DMS 273 (cell line): Measurements from ENCODE around the gene MRFAP1L1.
"Not testable (repeated sequence)": the region's sequence is repeated elsewhere in the genome, so short reads cannot be mapped to it uniquely, and the experiment has no call there.

Experiments used
- DNase-seq: peaks from one replicate; lab custom pipeline; 2025; ENCODE audit not compliant: unreplicated experiment; lab: John Stamatoyannopoulos, UW

MRFAP1L1 gene

DNA sequence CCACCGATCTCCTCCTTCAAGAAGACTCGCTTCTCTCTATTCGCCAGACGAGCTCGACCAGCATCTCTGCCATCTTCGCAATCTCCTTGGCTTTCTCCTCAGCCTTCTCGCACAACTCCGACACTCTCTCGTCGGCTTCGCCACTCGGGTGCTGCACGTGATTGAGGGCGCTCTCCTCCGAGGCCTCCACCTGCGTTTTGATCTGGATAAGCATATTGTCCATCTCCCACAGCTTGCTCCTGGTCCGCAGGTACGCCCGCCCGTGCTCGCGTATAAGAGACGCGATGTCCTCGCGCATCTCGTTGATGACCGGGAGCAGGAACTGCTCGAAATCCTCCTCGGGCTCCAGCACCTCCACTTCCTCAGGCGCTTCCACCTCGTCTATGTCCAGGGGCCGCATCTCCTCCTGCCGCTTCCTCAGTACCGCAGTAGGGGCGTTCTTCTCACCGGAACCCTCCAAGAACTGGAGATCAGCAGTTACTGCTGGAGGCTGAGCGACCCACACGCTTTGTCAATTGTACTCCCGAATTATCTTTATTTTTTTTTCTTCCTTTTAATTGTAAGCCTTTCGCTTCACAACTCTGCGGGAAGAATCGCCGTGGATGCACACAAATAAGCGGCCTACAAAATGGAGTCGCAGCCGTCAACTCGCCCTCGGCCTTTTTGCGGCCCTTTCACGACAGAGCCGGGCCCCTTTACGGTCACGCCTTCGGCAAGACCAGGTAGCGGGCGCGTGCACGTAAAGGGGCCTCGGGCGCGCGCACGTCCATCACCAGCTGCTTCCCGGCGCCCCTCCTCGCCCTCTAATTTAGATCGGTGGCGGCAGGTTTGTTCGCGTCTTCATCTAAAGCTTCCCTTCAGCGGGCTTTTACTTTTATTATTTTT lies at the start of gene MRFAP1L1:
Gene MRFAP1L1, minus strand, starts transcription at position 636 of the 885 bp plus-strand sequence. Its CDS starts 236 bp downstream, at position 400.
- DNase-seq: peak; percentile 98

DNA sequence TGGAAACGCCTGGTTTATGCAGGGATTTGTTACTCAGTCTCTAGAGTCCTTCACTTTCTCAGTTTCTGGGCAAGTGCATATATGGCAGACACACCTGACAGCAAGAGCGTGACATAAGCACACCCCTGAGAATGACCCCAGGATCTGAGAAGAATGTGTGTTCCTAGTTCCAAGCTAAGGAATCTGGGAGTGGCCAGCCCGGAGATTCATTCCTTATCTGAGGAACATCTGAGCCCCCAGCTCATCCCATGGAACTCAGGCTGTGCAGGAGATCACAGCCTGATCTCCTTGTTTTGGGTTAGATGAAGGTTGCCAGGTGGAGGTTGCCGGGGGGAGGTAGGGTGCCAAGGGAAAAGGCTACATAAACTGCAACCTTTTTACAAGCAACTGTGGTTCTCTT lies 49.1 kb upstream of the MRFAP1L1 start:
- no peak for DNase-seq

DNA sequence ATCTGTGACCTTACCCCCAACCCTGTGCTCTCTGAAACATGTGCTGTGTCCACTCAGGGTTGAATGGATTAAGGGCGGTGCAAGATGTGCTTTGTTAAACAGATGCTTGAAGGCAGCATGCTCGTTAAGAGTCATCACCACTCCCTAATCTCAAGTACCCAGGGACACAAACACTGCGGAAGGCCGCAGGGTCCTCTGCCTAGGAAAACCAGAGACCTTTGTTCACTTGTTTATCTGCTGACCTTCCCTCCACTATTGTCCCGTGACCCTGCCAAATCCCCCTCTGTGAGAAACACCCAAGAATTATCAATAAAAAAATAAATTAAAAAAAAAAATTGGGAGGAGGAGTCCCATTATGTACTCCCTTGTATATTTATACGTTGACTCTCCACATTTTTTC lies 46.7 kb upstream of the MRFAP1L1 start:
- not testable (repeated sequence) for DNase-seq

DNA sequence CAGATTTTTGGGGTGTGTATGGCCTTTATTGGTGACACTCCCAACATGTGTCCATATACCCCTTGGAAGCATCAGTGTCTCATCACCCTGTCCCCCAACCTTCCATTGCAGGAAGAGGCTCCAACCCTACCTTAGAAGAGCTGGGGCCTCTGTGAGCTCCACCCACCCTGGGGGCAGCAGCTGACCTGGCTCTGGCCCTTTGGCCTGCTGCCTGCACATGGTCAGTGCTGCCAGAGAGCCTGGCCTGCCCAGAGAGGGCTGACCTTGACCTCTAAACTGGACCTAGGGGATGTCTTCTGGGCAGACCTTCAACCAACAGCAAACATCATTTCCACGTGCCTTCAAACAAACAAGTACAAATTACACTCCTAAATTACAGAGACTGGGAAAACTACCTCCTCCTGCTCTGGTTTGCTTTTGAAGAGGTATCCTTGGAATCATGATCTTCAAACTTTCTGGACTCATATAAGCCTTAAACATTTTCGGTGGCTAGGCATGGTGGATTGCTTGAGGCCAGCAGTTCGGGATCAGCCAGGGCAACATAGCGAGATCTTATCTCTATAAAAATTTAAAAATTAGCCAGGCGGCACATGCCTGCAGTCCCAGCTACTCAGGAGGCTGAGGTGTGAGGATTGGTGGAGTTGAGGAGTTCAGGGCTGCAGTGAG lies 45.6 kb upstream of the MRFAP1L1 start:
- DNase-seq: no peak

DNA sequence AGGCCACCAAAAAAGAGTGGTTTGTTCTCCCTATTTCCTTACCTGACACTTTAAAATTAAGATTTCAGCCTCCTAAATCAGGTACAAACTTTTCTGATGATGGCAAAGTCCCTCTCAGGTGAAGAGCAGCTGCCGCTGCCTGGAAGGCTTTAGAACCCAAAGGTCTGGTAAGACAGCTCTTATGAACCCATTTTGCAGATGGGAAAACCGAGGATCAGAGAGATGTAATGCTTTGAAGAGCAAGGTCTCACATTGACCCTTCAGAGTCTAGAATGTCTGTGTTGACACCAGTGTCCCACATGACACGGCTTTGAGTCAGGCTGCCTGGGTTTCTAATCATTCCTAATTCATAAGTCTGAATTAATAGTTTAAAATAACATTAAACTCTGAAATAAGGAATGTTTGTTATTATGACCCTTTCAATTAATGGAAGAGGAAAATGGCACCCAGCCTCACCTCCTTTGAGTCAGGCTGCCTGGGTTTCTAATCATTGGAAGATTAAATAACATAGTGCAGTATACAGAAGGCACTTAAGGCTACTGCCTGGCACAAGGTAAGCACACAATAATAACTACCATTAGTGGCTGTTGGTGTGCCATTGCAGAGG lies 44.9 kb upstream of the MRFAP1L1 start:
- DNase-seq: no peak

DNA sequence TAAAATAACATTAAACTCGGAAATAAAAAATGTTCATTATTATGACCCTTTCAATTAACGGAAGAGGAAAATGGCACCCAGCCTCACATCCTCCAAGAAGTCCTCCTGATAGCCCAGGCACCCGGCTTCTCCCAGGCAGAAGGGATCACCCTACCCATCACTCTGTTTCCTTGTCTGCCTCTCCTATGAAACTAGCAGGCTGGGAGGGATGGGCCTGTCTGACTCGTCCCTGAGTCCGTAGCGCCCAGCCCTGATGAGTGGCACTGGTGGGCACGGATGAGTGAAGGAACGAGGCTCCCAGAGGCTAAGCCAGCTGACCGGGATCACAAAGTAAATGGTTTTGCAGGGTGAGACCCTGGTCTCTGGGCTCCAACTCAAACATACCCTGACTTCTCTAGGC lies 44.2 kb upstream of the MRFAP1L1 start:
- no peak for DNase-seq

DNA sequence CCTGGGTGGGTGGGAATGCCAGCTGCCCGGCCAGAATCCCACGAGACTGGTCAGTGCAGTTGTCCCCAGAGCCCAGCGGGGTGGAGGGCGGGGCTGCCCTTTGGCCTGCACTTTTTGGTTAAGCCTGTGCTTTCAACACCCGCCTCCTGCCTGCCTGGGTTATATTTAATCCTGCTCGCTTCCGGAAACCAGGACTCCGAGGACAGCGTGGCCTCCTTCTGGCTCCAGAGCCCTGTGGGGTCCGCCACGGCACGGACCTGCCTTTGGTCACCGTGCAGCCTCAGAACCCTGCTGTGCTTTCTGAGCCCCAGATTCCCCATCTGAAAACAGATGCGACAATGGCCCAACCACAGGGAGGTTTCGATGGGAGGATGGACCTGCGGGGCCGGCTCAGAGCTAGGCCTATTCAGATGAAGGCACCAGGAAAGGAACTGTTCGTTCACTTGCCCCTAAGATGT lies 43.5 kb upstream of the MRFAP1L1 start:
- DNase-seq: no peak

DNA sequence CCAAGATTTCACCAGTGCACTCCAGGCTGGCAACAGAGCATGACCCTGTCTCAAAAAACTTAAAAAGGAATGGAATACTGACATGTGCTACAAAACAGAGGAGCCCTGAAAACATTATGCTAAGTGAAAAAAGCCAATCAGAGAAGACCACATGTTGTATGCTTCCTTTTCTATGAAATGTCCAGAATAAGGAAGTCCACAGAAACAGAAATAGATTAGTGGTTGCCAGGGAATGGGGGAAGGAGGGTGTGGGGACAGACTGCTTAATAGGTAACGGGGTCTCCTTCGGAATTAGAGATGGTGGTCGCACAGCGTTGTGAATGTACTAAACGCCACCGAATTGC lies 42.8 kb upstream of the MRFAP1L1 start:
- no peak for DNase-seq

DNA sequence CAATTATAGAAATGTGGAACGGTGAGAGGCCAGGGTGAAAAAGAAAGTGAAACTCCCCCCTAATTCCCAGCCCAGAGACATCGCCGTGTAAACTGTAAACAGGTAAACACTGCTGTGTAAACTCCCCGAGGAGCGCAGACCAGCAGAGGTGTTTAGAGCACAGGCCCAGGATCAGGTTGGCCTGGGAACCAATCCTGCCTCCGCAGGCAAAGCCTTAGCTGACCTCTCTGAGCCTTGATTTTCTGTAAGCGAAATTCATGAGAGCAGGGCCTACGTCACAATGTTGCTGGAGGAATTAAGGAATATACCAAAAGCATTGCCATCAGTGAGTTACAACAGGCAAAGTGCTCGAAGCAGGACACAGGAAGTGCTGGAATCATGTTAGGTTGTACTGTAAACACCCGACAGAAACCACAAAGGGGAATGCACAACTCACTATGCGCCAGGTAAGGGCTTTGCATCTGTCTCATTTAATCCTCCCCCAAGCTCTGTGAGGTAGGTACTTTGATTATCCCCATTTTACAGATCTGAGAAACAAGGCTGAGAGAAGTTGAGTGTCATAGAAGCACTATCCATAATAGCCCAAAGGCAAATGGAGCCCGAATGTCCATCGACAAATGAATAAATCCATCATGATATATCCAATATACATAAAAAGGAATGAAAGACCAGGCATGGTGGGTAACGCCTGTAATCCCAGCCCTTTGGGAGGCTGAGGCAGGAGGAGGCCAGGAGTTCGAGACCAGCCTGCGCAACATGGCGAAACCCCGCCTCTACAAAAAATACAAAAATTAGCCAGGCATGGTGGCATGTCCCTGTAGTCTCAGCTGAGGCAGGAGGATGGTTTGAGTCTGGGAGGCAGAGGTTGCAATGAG lies 42.2 kb upstream of the MRFAP1L1 start:
- no peak for DNase-seq

DNA sequence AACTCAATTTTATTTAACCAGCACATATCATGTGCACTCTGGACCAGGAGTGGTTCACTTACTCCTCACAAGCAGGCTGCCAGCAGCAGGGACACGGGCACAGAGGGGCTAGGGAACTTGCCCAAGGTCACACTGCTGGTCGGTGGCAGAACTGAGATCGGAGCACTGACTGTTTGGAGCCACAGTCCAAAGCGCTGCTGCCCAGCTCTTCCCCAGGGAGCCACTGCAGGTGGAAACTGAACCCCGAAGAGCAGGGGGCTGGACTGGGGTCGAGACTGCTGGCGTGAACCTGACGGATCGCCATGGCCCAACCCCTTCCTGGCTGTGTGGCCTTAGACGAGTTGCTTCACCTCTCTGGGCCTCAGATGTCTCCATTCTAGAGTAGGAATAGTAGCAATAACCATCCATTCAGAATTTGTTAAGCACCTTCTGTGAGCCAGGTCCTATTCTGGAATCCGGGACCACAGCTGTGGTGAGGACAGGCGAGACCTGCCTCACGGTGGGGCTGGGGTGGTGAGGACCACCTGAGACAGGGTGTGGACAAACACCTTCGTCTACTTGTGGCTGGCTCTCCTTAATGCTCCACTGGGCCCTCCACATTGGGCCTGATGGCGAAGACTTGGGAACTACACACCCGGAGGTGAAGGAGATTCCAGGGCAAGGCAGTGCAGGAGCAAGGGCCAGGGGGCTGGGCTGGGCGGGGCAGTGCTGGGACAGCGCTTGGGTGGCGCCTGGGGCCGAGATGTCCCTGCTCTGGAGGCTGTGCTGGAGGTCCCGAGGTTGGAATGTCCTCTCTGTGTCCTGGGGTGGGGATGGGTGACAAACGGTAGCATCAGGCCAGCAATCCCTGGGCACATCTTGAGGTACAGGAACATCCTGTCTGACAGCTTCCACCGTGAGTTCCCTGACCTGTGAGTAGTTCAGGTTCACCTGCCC lies 40.9 kb upstream of the MRFAP1L1 start:
- no peak for DNase-seq

DNA sequence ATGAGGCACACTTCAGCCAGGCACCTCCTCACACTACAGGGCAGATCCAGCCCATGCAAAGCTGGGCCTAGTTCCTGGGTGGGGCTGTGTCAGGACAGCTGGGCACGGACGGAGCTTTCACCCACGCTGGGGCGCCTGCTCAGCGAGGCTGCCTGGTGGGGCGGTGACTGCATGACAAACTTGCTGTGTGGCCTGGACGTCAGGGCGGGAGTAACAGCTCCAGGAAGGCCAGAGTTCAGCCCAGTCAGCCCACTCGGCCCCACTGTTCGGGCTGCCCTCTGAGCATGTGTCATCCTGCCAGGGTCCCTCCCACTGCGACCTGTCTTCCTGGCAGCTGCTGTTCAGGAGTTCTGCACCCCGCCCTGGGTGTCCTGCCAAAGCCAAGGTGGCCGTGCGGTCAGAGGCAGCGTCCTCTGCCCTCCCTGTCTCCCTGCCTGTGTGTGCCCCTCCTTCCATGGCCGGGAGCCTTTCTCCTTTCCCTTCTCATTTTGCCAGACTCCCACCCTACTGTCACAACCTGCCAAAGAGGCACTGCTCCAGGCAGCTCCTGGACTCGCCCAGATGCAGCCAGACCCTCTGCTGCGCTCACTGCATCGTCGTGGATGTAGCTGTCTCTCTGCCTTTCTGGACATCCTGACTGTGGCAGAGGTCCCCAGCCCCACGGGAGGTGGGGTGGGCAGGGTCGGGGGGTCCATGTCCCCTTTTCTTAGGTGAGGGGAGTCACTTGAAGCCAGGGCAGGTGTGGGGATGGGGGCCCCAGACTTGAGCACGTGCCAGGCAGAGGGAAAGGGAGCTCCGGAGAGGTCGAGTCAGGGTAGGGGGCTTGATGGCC lies 39.9 kb upstream of the MRFAP1L1 start:
- DNase-seq: no peak

DNA sequence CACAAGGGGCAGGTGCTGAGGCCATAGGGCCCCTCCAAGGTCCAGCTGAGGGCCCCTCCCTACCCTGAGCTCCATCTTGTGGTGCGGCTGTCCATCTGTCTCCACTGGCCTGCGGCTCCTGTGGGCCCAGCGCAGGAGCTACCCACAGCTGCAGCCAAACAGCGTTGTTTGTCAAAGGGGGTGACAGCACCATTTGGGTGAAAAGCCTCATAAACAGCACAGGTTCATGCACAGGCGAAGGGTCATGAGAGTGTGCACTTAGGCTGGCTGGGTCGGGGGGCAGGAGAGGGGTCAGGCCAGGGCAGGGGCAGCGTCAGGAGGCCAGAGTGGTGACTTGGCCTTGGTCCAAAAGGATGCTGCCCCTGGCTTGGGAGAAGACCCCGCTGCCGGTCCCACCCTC lies 38.6 kb upstream of the MRFAP1L1 start:
- DNase-seq: no peak

DNA sequence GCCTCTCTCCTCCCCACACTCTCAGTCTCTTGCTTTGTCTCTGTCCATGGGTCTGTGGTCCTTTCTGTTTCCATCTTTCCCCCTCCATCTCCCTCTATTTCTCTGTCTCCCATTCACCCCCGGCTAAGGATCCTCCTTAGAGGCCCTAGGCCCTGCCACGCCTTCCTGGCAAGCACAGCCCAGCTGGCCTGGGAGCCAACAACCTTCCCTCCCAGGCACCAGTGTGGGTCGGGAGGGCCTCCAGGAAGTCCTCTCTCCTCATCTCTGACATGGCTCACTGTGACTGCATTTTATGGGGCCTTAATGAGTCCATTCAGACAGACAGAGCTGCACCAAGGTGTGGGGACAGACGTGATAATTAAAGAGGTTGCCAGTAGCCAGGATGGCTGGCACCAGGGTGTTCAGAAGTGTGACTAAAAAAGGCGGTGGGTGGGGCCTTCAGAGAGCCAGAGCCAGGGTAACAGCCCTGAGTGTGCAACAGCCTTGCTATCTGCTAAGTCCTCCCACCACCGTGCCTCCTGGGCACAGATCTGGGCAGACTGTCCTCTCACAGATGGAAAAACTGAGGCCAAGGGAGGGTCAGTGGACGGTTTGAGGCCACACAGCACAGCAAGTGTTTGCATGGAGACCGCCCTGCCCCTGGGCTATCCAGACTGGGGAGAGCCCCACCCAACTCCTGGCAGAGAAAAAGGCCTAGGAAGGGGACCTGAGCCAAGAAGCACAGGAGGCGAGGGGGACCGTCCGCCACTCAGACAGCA lies 37.8 kb upstream of the MRFAP1L1 start:
- peak; percentile 29 for DNase-seq

DNA sequence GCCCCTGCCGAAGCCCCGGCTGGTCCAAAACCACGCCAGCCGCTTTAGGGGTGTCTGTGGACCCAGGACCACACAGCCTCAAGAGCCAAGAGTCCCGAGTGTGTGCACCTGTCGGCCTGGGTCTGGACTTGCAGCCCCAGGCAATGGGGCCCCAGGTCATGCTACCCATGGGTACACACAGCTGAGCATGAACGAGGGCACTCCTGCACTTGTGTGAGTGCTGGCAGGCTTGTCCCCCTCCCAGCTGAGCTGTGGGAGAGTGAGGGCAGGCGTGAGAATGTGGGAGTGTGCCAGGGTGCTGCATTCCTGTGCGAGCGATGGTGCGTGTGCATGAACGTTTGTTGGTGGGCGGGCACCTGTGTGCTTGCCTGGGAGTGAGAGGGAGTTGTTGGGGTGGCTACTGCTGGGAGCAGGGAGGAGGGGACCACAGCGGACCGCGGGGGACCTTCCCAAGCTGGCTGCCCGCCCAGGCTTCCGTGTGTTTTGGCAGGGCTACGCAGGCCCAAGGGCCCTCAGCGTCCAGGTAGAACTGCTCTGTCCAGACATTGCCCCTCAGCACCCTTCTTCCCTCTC lies 37.1 kb upstream of the MRFAP1L1 start:
- DNase-seq: no peak

DNA sequence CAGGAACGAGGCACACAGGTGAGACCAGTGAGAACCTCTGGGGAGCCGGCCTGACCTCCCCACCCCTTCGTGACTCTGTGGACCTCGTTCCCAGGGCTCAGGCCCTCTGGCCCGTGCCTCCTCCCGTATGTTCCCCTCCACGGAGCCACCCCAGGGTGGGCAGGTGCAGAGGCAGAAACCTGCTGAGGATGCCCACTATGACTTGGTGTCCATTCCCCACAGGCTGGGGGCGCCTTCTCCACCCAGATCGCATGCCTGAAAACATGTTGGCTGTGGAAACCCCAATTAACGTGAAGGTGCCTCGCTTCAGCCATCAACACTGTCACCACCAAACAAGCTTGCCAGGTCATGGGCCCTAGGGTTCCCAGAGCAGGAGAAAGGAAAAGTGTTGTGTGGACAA lies 33.3 kb upstream of the MRFAP1L1 start:
- DNase-seq: no peak

DNA sequence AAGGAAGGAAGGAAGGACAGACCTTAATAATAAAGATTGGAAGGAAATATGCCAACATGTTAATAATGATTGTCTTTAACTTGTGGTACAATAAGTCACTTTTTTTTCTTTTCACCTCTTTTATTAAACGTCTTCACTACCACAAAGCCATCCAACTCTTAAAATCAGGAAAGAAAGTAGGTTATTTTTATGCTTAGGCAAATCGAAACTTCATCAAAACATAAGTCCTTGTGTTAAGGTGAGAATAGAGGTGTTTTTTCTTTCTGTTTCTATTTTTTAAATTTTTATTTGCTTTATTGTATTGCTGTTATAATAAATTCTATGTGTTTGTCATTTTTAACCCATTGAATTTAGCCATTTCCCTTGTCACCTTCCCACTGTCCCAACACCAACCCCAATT lies 32.8 kb upstream of the MRFAP1L1 start:
- no peak for DNase-seq

DNA sequence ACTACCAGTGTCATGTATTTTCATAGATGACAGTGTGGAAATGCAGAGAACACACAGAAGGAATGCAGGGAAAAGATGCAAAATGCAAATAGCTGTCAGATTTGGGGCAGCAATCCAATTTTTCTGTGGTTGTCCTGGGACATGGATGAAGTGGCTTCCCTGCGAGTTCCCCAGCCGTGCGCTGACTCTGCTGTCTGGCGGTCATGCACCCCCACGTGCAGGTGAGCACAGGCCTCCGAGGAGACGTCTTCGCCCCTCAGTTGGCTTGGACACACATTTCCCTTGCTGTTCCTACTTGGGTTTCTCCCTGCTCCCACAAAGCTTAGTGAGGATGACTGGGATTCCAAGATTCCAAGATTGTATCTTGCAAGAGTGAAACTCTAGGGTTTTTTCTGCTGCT lies 30.7 kb upstream of the MRFAP1L1 start:
- no peak for DNase-seq

DNA sequence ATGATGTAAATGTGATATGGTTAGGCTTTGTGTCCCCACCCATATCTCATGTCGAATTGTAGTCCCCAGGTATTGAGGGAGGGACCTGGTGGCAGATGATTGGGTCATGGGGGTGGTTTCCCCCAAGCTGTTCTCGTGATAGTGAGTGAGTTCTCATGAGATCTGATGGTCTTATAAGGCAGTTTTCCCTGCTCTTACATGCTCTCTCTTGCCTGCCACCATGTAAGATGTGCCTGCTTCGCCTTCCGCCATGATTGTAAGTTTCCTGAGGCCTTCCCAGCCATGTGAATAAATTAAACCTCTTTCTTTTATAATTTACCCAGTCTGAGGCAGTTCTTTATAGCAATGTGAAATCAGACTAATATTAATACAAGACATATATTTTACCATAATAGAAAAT lies 30.3 kb upstream of the MRFAP1L1 start:
- no peak for DNase-seq
